ENCODE measurements around the gene CAST. TPM values are rescaled to one million over a fixed set of nuclear protein-coding genes. Genes with fewer than 3 reads are reported as not detected.
"Not testable (repeated sequence)": the region's sequence is repeated elsewhere in the genome, so short reads cannot be mapped to it uniquely, and the experiment has no call there.

CAST gene
- total and polyA plus RNA-seq, 2 donors (not counting 1 experiment from before 2014, with no cell fraction given), result 41.0 to 231 TPM

DNA sequence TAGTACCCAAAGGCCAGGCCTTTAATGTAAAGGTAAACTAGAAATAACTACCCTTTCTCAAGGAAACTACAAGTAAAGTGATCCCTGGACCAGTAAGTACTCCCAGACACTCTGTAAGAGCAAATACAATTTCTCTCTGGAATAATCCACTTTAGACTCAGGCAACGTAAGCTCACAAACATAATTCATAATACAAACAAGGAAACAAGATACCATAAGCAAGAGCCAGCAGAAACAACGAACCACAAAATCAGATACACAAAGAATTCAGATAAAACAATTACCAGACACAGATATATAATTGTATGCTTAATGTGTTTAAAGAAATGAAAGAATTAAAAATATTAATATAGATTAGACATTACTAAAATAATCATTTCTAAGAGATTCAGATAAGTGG is 133.4 kb downstream of the CAST start:
- Histone ChIP-seq H3K27ac (ENCODE audit: low read length in 2 of 2) (no peak overlapping the region), H3K9ac (ENCODE audit: low read length) (no peak overlapping the region), H3K36me3 (replicated peaks in 1 of 2; ENCODE audit: control extremely low read depth in 1 of 2, control insufficient read depth in 1 of 2, extremely low read depth in 1 of 2, insufficient read depth in 2 of 2, low read length in 1 of 2) (peaks cover 1 to 85% of the 10 kb centered on the region in 2 experiments), H3K27me3 (replicated peaks in 1 of 4; ENCODE audit: control extremely low read depth in 1 of 4, control insufficient read depth in 3 of 4, insufficient read depth in 4 of 4, low read length in 3 of 4) (no peaks in the 10 kb centered on the region), H3K9me3 (ENCODE audit: control extremely low read depth in 1 of 3, control insufficient read depth in 2 of 3, insufficient read depth in 1 of 3, low read length in 2 of 3) (no peaks in the 10 kb centered on the region), H3K79me2 (ENCODE audit: control insufficient read depth, insufficient read depth, low read length) (peaks cover 44% of the 10 kb centered on the region), H3K4me2 (replicated peaks; ENCODE audit: low read depth, low read length, poor library complexity, severe bottlenecking) (no peak overlapping the region), H3K4me3 (ENCODE audit: control extremely low read depth in 1 of 5, extremely low read depth in 1 of 5, insufficient read depth in 1 of 5, low read depth in 2 of 5, low read length in 4 of 5) (no peak overlapping the region), H3K4me1 (ENCODE audit: control insufficient read depth in 2 of 2, insufficient read depth in 2 of 2, low read length in 2 of 2) (no peaks in the 10 kb centered on the region), H2AFZ (ENCODE audit: insufficient read depth, low read depth, low read length, poor library complexity, severe bottlenecking) (no peak overlapping the region), H4K20me1 (ENCODE audit: control insufficient read depth, insufficient read depth, low read length, poor library complexity, severe bottlenecking) (peaks cover 10% of the 10 kb centered on the region)
- Mint-ChIP-seq H3K27me3 (no peaks in the 10 kb centered on the region), H3K9me3 (ENCODE audit: insufficient read depth) (no peaks in the 10 kb centered on the region), H3K4me1 (no peaks in the 10 kb centered on the region), H3K4me3 (no peak overlapping the region), H3K27ac (peak overlapping the region; percentile 18)
- TF ChIP-seq EZH2 (IDR thresholded peaks at IDR 0.05; ENCODE audit: borderline replicate concordance, insufficient read depth, low read depth, low read length, poor library complexity, severe bottlenecking), result no peak
- TF ChIP-seq, protein P1, sequence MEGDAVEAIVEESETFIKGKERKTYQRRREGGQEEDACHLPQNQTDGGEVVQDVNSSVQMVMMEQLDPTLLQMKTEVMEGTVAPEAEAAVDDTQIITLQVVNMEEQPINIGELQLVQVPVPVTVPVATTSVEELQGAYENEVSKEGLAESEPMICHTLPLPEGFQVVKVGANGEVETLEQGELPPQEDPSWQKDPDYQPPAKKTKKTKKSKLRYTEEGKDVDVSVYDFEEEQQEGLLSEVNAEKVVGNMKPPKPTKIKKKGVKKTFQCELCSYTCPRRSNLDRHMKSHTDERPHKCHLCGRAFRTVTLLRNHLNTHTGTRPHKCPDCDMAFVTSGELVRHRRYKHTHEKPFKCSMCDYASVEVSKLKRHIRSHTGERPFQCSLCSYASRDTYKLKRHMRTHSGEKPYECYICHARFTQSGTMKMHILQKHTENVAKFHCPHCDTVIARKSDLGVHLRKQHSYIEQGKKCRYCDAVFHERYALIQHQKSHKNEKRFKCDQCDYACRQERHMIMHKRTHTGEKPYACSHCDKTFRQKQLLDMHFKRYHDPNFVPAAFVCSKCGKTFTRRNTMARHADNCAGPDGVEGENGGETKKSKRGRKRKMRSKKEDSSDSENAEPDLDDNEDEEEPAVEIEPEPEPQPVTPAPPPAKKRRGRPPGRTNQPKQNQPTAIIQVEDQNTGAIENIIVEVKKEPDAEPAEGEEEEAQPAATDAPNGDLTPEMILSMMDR (IDR thresholded peaks at IDR 0.05), result no peak
- no peak for DNase-seq
- ChIA-PET POLR2A (no interaction called here), CTCF (no interaction called here)
- intact Hi-C loops (cut with micrococcal nuclease), result no loop called here
- WGBS (ENCODE audit: insufficient coverage), result no CpG with 5 or more reads among the region's 2 CpGs
- no peak for ATAC-seq (ENCODE audit: low read depth)

DNA sequence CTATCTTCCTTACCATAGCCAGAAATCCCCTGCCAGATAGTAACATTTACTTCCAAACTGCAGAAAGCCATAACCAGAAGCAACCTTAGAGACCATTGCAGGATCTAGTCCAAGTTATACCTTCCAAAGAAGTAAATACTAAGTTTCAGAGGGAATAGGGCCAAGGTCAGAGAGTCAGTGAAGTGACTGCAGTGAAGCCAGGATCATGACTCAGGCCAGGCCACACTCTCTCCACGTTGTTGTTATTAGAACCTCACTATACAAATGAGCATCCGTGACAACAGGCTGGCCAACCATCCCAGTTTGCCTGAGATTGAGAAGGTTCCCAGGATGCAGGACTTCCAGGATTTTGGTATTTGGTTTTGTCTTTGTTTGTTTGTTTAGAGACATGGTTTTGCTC is 134.3 kb downstream of the CAST start:
- Histone ChIP-seq H3K4me3 (ENCODE audit: control extremely low read depth in 1 of 5, extremely low read depth in 1 of 5, insufficient read depth in 1 of 5, low read depth in 2 of 5, low read length in 4 of 5) (no peak overlapping the region), H3K27ac (ENCODE audit: low read length in 2 of 2) (no peak overlapping the region), H3K9ac (ENCODE audit: low read length) (no peak overlapping the region), H2AFZ (ENCODE audit: insufficient read depth, low read depth, low read length, poor library complexity, severe bottlenecking) (no peak overlapping the region), H3K4me2 (replicated peaks; ENCODE audit: low read depth, low read length, poor library complexity, severe bottlenecking) (no peak overlapping the region), H3K27me3 (replicated peaks in 1 of 4; ENCODE audit: control extremely low read depth in 1 of 4, control insufficient read depth in 3 of 4, insufficient read depth in 4 of 4, low read length in 3 of 4) (no peaks in the 10 kb centered on the region), H3K9me3 (ENCODE audit: control extremely low read depth in 1 of 3, control insufficient read depth in 2 of 3, insufficient read depth in 1 of 3, low read length in 2 of 3) (no peaks in the 10 kb centered on the region), H3K36me3 (replicated peaks in 1 of 2; ENCODE audit: control extremely low read depth in 1 of 2, control insufficient read depth in 1 of 2, extremely low read depth in 1 of 2, insufficient read depth in 2 of 2, low read length in 1 of 2) (peaks cover 1 to 82% of the 10 kb centered on the region in 2 experiments), H3K79me2 (ENCODE audit: control insufficient read depth, insufficient read depth, low read length) (peaks cover 52% of the 10 kb centered on the region), H3K4me1 (ENCODE audit: control insufficient read depth in 2 of 2, insufficient read depth in 2 of 2, low read length in 2 of 2) (no peaks in the 10 kb centered on the region), H4K20me1 (ENCODE audit: control insufficient read depth, insufficient read depth, low read length, poor library complexity, severe bottlenecking) (peaks cover 10% of the 10 kb centered on the region)
- no peak overlapping the region for H3K4me3 Mint-ChIP-seq
- POLR2A ChIA-PET, result no interaction called here
- no peak overlapping the region for H3K27ac Mint-ChIP-seq
- no CpG with 5 or more reads among the region's 2 CpGs for WGBS (ENCODE audit: insufficient coverage)
- H3K27me3 Mint-ChIP-seq, result no peaks in the 10 kb centered on the region
- intact Hi-C loops (cut with micrococcal nuclease), result no loop called here
- ATAC-seq (ENCODE audit: low read depth), result no peak
- CTCF ChIA-PET, result no interaction called here
- no peak for TF ChIP-seq EZH2 (IDR thresholded peaks at IDR 0.05; ENCODE audit: borderline replicate concordance, insufficient read depth, low read depth, low read length, poor library complexity, severe bottlenecking)
- H3K9me3 Mint-ChIP-seq (ENCODE audit: insufficient read depth), result no peaks in the 10 kb centered on the region
- no peak for DNase-seq
- no peaks in the 10 kb centered on the region for H3K4me1 Mint-ChIP-seq

DNA sequence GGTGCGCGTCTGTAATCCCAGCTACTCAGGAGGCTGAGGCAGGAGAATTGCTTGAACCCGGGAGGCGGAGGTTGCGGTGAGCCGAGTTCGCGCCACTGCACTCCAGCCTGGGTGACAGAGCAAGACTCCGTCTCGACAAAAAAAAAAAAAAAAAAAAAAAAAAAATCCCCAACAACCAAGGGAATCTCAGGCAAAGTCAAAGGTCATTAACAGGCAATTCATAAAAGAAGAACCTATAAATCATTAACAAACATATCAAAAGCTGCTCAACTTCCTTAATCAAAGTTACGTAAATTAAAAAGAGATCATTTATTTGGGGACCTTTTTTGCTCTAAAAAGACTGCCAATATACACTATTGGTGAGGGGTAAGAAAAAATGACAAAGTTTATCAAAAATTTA is 139.5 kb downstream of the CAST start:
- WGBS (ENCODE audit: insufficient coverage), result no CpG with 5 or more reads among the region's 11 CpGs
- H3K27ac Mint-ChIP-seq, result not testable (repeated sequence)

More for the DNA sequence above, 139.5 kb downstream of the CAST start:
- H3K9me3 Mint-ChIP-seq (ENCODE audit: insufficient read depth); H3K27me3 Mint-ChIP-seq; H3K9ac ChIP-seq (ENCODE audit: low read length); H3K4me3 ChIP-seq (ENCODE audit: control extremely low read depth in 1 of 5, extremely low read depth in 1 of 5, insufficient read depth in 1 of 5, low read depth in 2 of 5, low read length in 4 of 5); H4K20me1 ChIP-seq (ENCODE audit: control insufficient read depth, insufficient read depth, low read length, poor library complexity, severe bottlenecking); H3K27me3 ChIP-seq (replicated peaks in 1 of 4; ENCODE audit: control extremely low read depth in 1 of 4, control insufficient read depth in 3 of 4, insufficient read depth in 4 of 4, low read length in 3 of 4); H3K4me3 Mint-ChIP-seq; intact Hi-C loops (cut with micrococcal nuclease); H3K9me3 ChIP-seq (ENCODE audit: control extremely low read depth in 1 of 3, control insufficient read depth in 2 of 3, insufficient read depth in 1 of 3, low read length in 2 of 3); H3K27ac ChIP-seq (ENCODE audit: low read length in 2 of 2); DNase-seq; POLR2A ChIA-PET; ATAC-seq (ENCODE audit: low read depth); H3K4me2 ChIP-seq (replicated peaks; ENCODE audit: low read depth, low read length, poor library complexity, severe bottlenecking); H2AFZ ChIP-seq (ENCODE audit: insufficient read depth, low read depth, low read length, poor library complexity, severe bottlenecking): not testable (repeated sequence)
- peaks cover 36% of the 10 kb centered on the region for H3K4me1 Mint-ChIP-seq
- Histone ChIP-seq H3K79me2 (ENCODE audit: control insufficient read depth, insufficient read depth, low read length) (peaks cover 94% of the 10 kb centered on the region), H3K4me1 (ENCODE audit: control insufficient read depth in 2 of 2, insufficient read depth in 2 of 2, low read length in 2 of 2) (peaks cover 17 to 23% of the 10 kb centered on the region in 2 donors), H3K36me3 (replicated peaks in 1 of 2; ENCODE audit: control extremely low read depth in 1 of 2, control insufficient read depth in 1 of 2, extremely low read depth in 1 of 2, insufficient read depth in 2 of 2, low read length in 1 of 2) (peaks cover 1 to 50% of the 10 kb centered on the region in 2 experiments)
- CTCF ChIA-PET, result interaction anchor here (0.7 kb wide), 1 partner anchor 455 kb away, joined by 6 read pairs; no protein-coding TSS in a partner anchor
